Mononuclear cell (primary cell): Measurements from ENCODE around the gene APLF. TPM values are rescaled to one million over a fixed set of nuclear protein-coding genes. Genes with fewer than 3 reads are reported as not detected.
"Not testable (repeated sequence)": the region's sequence is repeated elsewhere in the genome, so short reads cannot be mapped to it uniquely, and the experiment has no call there.

Experiments used
- H3K27me3 ChIP-seq: 2 replicates; pipeline ENCODE4 v1.6.0; 2011; ENCODE audit warnings: low read length, control low read depth; ENCODE audit not compliant: insufficient read depth
- H3K4me1 ChIP-seq: 2 replicates; pipeline ENCODE4 v1.5.1; 2011; ENCODE audit warnings: mild to moderate bottlenecking, low read length, control low read depth; ENCODE audit not compliant: insufficient read depth
- H3K4me3 ChIP-seq: 2 replicates; pipeline ENCODE4 v1.5.1; 2011; ENCODE audit warnings: mild to moderate bottlenecking, low read length, moderate library complexity
- H3K9me3 ChIP-seq: 2 replicates; pipeline ENCODE4 v1.5.1; 2011; ENCODE audit warnings: low read depth, mild to moderate bottlenecking, control low read depth, low read length
- total RNA-seq: library from RNA; depleted of rRNA; stranded (reverse); fragments of >200 nt; gene quantifications from one replicate; pipeline ENCODE4 v1.2.3, GENCODE V29; 2012

APLF gene
- total RNA-seq, 1 donor: 11.2 TPM

DNA sequence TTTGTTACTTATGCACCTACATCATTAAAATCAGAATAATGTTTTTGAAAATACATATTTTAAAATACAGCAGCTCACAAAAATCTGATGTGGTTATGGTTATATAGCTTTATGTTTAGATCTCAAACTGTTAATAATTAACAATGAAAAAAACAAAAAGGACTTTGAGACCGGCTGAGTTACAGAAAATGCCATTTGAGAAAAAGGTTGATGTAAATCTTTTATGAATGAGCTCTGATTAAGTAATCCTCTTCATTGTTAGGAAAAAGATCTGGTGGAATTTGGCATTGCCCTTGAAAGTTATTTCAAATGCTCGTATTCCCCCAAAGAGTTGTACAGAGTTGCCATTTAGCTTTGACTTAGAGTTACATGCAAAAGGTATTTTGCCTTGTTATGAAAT, 93.2 kb downstream of the APLF start:
- Histone ChIP-seq H3K27me3 (no peaks in the 10 kb centered on the region), H3K9me3 (no peaks in the 10 kb centered on the region), H3K4me1 (no peaks in the 10 kb centered on the region), H3K4me3 (no peak overlapping the region)

DNA sequence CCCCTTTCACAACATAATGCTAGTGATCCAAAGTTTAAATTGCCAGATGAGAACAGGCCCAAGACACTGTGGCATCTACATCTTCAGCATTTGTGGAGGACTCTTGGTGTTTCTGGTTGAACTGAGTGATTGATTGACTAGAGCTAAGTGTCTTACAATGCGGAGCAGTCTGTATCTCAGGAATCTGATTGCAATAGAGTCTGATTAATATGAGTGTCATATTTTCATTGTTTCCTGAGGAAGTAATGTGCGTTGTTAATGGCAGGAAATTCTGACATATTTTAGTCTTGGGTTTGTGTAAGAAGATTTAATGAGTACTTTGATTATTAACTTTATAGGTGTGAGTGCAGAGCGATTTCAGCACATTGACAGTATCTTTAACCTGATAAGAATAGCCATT, 94.0 kb downstream of the APLF start:
- Histone ChIP-seq H3K4me1 (no peaks in the 10 kb centered on the region), H3K9me3 (no peaks in the 10 kb centered on the region), H3K4me3 (no peak overlapping the region), H3K27me3 (no peaks in the 10 kb centered on the region)

DNA sequence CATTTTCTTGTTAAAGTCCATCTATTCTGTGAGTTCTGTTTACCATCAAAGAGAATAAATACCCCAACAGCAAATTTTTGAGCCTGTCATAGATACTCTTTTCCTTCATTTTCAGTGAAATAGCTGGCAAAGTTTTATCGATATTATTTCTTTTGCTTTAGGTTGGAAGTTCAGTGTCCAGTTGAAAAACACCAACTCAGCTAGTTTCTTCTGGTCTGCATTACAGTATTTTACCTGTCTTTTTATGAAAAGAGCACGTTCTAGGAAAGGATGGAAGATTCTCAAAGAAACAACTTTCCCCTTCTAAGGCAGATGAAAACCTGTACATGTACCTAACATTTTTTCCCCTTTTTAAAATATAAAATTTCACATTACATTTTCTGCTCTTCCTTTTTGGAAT, 95.5 kb downstream of the APLF start:
- no peak overlapping the region for H3K4me3 ChIP-seq
- no peaks in the 10 kb centered on the region for H3K27me3 ChIP-seq
- H3K4me1 ChIP-seq: no peaks in the 10 kb centered on the region
- H3K9me3 ChIP-seq: no peaks in the 10 kb centered on the region

DNA sequence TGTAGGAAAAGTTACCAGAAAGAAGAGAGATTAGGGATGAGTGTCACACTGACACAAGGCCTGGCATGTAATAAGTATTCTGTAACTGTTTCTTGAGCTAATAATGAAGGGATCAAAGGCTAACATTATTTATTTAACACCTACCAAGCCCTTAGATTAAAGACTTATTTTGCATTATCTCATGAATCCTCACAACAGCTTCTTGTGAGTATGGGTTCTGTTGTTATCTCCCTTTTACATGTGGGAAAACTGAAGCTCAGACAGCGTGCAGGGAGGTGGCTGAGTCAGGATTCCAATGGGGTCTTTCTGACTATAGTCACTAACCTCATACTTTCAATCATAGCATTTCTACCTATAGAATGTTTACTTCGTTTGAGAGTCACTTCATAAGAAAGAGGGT, 97.0 kb downstream of the APLF start:
- no peak overlapping the region for H3K4me3 ChIP-seq
- no peaks in the 10 kb centered on the region for H3K9me3 ChIP-seq
- H3K27me3 ChIP-seq: no peaks in the 10 kb centered on the region
- no peaks in the 10 kb centered on the region for H3K4me1 ChIP-seq

DNA sequence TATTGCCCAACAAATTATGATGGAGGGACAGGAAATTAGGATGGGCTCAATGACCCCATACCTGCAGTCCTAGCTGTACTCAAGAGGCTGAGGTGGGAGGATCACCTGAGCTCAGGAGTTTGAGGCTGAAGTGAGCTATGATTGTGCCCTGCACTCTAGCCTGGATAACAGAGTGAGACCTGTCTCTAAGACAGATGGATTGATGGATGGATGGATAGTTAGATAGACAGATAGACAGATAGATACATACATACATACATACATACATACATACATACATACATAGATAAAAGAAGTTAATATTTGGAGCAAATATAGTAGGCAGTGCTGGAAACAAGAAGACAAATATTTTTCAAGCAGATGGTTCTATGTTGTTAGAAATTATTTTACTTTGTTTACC, 97.9 kb downstream of the APLF start:
- Histone ChIP-seq H3K4me3 (no peak overlapping the region), H3K27me3 (no peaks in the 10 kb centered on the region), H3K9me3 (no peaks in the 10 kb centered on the region), H3K4me1 (no peaks in the 10 kb centered on the region)

DNA sequence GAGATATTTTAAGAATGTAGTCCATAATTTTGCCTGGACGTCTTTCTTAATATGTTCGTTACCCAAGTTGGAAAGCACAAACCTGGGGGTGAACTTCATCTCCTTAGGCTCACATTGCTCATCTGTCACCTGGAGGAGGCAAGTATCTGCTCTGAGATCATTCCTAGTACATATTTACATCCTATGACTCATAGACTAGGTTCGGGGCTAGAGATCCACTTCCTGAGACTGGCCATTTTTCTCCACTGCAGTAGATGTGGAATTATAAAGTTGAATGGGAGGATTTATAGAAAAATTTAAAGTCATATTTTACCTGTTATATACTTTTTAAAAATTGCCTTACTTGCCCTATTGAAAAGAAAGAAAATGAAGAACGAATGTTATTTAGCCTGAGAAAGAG, 98.5 kb downstream of the APLF start:
- Histone ChIP-seq H3K4me1 (no peaks in the 10 kb centered on the region), H3K4me3 (no peak overlapping the region)

DNA sequence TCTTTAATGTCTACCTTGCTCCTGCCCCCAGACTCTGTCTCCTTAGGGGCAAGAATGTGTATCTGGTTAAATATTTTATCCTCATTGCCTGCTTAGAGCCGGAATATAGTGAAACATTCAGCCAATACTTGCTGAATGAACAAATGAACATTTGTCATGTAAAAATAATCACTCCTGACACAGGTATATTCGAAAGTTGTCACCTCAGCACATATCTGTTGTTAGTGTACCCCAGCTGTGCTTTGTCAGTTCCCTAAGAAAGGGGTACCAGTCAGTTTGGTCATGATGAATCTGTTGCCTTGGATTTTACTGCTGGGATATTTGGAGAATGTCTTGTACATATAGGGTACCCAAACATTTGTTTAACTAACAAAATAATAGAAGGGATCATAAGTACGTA, 99.0 kb downstream of the APLF start:
- H3K4me3 ChIP-seq: no peak overlapping the region
- no peaks in the 10 kb centered on the region for H3K9me3 ChIP-seq
- H3K27me3 ChIP-seq: no peaks in the 10 kb centered on the region
- no peaks in the 10 kb centered on the region for H3K4me1 ChIP-seq

More for the DNA sequence above, 98.5 kb downstream of the APLF start:
- H3K27me3 ChIP-seq: no peaks in the 10 kb centered on the region
- H3K9me3 ChIP-seq: no peaks in the 10 kb centered on the region

DNA sequence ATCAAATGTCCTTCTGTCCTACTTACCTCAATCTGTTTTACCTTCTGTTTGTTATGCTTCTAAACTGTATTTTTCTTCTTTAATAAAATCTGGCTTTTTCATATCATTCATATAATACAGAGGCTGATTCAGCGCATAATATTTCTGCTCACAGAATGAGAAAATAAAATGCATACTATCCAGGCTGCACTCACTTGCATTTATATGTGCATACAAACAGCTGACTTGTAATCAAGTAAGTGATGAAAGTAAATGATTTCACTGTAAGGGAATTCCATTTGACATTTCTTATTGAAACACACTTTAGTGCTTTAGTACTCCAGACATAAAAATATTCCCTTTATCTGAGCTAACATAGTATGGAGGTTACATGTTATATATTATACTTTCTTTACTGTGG, 100.7 kb downstream of the APLF start:
- no peaks in the 10 kb centered on the region for H3K9me3 ChIP-seq
- no peaks in the 10 kb centered on the region for H3K27me3 ChIP-seq
- no peak overlapping the region for H3K4me3 ChIP-seq
- H3K4me1 ChIP-seq: no peaks in the 10 kb centered on the region

DNA sequence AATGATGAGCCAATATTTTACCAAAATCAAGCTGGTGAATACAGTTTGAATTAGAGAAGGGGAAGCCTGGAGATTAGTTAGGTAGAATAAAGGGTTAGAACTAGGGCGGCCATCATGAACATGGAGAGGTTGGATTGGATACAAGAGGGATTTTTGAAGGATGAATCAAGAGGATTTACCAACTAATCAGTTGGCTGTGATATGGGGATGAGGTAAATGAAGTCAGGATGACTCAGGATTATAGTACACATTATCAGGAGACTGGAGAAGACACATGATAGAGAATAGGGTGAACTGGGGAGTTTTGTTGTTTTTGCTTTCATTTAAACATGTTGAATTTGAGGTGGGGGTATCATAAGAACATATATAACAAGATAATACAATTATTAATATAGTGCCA, 102.2 kb downstream of the APLF start:
- Histone ChIP-seq H3K4me3 (no peak overlapping the region), H3K27me3 (no peaks in the 10 kb centered on the region), H3K4me1 (no peaks in the 10 kb centered on the region), H3K9me3 (no peaks in the 10 kb centered on the region)

DNA sequence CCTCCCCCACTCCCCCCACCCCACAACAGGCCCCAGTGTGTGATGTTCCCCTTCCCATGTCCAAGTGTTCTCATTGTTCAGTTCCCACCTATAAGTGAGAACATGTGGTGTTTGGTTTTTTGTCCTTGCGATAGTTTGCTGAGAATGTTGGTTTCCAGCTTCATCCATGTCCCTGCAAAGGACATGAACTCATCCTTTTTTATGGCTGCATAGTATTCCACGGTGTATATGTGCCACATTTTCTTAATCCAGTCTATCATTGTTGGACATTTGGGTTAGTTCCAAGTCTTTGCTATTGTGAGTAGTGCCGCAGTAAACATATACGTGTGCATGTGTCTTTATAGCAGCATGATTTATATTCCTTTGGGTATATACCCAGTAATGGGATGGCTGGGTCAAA, 103.0 kb downstream of the APLF start:
- not testable (repeated sequence) for H3K9me3 ChIP-seq, H3K27me3 ChIP-seq, H3K4me3 ChIP-seq, H3K4me1 ChIP-seq

DNA sequence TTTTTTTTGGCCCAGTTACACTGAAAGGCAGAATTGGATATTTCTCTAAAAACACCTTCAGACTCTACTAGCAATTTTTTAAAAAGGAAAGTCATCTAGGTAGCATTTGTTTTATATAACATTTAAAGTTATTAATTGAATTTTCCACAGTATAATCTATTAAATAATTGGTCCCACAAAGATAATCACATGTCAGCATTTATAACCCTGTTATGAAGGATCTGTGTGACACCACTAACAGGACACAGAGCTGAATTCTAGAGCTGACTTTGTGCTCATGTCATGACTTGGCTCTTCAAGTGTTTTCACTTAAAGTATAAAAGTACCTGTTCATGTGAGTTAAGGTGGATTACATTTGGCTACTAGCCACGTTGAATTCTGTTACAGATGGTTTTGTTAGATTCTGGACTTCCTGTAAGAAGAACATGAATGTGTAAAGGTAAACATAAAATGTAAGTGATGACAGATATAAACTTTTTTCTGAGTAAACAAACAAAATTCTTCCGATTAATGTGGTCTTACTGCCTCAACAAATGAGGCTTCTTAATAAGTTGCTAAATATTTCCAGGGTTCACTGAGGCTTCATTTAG, 106.9 kb downstream of the APLF start:
- H3K4me3 ChIP-seq: no peak overlapping the region

DNA sequence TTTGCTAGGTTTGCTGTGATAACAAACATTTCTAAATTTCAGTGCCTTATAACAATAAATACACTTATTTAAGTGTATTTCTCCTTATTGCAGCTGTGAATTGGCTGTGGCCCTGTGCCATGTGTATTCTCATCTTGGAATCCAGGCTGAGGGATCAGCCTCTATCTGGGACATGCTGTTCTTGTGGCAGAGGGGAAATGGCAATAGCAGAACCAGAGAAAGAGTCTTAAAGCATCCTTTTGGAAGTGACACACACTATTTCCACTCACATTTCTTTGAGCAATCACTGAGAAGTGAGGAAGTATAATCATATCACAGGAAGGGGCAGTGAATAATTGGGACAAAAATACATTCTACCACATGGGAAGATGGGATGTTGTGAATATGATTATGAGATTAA, 109.8 kb downstream of the APLF start:
- Histone ChIP-seq H3K4me1 (no peaks in the 10 kb centered on the region), H3K27me3 (no peaks in the 10 kb centered on the region), H3K4me3 (no peak overlapping the region), H3K9me3 (no peaks in the 10 kb centered on the region)

More for the DNA sequence above, 106.9 kb downstream of the APLF start:
- Histone ChIP-seq H3K4me1 (no peaks in the 10 kb centered on the region), H3K27me3 (no peaks in the 10 kb centered on the region), H3K9me3 (no peaks in the 10 kb centered on the region)

DNA sequence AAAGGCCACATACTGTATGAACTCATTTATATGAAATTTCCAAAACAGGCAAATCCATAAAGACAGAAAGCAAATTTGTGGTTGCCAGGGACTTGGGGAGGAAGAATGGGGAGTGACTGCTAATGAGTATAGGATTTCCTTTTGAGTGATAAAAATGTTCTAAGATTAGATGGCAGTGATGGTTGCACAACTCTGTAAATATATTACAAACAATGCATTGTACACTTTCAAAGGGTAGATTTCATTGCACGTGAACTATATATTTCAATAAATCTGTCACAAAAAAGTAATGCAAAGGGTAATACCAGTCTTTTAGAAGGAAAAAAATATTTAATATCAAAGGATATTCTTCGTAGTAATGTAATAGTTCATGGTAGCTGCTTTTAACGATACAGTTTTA, 112.3 kb downstream of the APLF start:
- H3K4me1 ChIP-seq: no peaks in the 10 kb centered on the region
- H3K9me3 ChIP-seq: no peaks in the 10 kb centered on the region
- H3K4me3 ChIP-seq: no peak overlapping the region
- H3K27me3 ChIP-seq: no peaks in the 10 kb centered on the region

DNA sequence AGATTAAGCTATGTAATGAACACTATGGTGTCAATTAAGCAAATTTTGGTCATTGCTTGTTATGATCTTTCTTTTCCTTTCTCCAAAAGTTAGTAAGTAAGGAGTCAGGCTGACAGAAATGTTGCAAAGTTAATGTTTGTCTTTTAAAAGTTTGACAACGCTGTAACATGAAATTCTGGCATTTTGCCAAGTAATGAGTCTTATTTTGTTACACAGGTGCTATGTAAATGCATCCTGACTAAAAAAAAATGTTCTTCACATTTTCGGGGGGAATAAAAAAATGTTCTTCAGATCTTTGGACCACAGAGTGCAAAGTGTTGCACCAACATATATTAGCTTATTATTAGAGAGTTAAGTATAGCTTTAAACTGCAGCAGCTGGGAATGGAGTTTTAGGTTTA, 121.2 kb downstream of the APLF start:
- no peaks in the 10 kb centered on the region for H3K9me3 ChIP-seq
- H3K4me3 ChIP-seq: no peak overlapping the region
- H3K27me3 ChIP-seq: no peaks in the 10 kb centered on the region
- no peaks in the 10 kb centered on the region for H3K4me1 ChIP-seq

DNA sequence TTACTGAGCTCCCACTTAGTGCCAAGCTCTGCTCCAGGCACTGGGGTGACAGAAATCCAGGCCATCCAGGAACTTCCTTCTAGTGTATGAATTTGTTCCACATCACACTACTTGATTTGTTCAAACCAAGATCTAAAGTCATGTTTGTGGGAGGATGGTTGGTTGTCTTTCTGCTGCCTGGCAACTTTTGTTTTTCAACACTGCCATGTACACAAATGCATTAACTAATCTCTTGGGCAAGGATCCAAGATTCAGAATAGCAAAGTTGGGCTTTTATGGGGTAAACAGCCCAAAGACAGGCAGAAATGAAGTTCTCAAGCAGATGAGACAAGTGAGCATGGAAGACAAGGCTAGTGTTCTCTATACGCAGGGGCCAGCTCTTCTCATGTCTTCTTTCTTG, 122.6 kb downstream of the APLF start:
- H3K4me3 ChIP-seq: no peak overlapping the region
- peaks cover 7% of the 10 kb centered on the region for H3K4me1 ChIP-seq
- H3K9me3 ChIP-seq: no peaks in the 10 kb centered on the region
- H3K27me3 ChIP-seq: no peaks in the 10 kb centered on the region

DNA sequence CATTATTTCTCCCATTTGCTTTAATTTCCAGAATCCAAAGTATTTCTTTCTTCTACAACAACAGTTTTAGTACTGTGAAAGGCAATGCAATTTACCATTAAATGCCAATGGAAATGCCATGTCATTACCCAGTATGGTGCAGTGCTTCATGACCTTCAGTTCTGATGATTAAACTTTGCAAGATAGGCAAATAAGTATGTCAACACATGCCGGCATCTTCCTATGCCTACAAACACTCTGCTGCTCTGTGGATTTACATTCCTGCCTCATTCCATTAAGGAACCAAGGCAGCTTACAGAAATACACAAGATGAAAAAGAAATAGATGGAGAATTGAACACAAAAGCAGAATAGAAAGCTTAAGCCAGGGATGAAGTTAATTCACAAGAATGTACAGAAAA, 123.3 kb downstream of the APLF start:
- H3K4me3 ChIP-seq: no peak overlapping the region

DNA sequence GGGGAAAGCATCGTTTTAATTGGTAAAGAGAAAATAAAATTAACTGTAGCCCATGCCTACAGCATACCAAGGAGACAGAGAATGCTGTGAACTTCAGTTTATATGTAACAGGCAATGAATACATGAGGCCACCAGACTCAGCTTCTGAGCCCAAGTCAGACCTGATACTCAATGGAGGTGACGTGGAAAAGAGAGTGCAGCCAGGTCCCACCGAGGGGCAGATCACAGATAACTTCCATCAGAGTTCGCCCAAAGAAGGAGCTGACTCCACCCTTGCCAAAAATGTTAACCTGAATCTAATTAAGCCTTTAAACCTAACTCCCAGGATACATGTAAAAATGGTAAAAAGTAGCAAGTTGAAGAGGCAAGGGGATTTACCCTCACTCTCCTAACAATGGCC, 123.8 kb downstream of the APLF start:
- no peaks in the 10 kb centered on the region for H3K9me3 ChIP-seq
- no peaks in the 10 kb centered on the region for H3K27me3 ChIP-seq
- no peak overlapping the region for H3K4me3 ChIP-seq
- H3K4me1 ChIP-seq: peaks cover 9% of the 10 kb centered on the region

More for the DNA sequence above, 123.3 kb downstream of the APLF start:
- H3K9me3 ChIP-seq: no peaks in the 10 kb centered on the region
- H3K4me1 ChIP-seq: peaks cover 9% of the 10 kb centered on the region
- H3K27me3 ChIP-seq: no peaks in the 10 kb centered on the region
